HG03039 (cell line): ENCODE data around the gene NAP1L5.

Source experiments
- ATAC-seq: cut with Tn5 transposase; IDR thresholded peaks from one replicate; pipeline ENCODE4 v1.9.1; 2021; ENCODE audit warnings: mild to moderate bottlenecking, moderate library complexity; ENCODE audit not compliant: unreplicated experiment

The NAP1L5 gene

DNA sequence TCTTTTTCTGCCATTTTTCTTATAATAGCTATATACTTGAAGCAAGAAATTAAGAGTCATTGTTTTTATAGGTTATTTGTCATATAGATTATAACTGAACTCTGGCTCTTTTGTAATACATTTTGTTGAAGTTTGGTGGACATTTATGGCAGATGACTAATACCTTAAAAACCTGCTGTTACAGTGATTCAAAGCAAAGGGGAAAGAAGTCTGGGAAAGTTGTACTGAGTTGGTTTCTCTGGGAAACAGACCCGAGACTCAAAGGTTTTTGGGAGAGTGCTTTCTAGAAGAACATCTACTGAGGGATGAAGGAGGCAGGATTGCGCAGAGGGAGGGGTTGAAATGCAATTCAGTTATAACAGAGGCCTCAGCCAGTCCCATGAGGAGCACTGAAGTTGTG is 35.9 kb downstream of the NAP1L5 start:
- no peak for ATAC-seq

DNA sequence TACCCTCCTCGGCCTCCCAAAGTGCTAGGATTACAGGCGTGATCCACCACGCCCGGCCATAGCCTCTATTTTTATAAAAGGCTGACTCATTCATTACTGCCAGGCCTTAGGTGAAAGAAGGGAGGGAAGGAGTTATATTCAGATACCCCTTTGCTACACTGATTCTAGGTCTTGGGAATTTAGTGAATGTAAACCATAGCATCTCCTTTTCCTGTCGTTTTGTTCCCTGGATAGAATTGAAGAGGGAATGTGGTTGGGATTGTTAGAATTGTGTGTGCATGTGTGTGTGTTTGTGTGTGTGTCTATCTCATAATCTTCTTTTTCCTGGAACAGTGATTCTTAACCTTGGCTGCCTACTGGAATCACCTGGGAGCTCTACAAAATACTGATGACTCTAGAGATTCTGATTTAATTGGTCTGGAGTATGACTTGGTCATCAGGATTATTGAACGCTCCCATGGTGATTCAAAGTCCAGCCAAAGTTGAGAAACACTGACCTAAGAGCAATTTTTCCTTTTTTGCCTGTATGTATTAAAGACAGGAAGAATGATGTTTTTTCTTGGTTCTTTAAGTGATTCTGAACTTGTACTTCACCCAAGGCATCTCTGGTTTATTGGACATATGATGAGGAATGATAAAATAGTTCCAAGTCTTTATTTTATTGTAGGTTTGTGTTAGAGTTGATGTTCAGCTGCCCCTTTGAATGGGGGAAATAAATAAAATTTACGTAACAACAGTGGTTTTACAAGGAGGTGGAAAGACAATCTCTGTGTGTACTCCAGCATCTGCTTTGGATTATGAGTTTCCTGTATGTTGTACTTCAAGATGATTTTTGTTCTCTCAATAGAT is 37.0 kb downstream of the NAP1L5 start:
- no peak for ATAC-seq

DNA sequence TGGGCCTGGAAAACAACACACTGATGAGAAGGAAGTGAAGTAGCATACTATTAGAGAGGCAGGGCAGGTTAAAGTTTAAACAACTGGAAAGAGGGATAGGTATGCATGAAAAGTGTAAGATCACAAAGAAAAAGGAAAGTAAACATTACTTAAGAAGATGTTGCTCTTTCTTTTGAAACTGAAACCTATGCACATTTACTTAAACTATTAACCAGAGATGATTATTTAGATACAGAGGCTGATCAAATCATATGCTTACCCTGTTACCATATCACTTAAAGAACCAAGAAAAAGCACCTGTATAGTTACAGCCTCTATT is 37.8 kb downstream of the NAP1L5 start:
- no peak for ATAC-seq

DNA sequence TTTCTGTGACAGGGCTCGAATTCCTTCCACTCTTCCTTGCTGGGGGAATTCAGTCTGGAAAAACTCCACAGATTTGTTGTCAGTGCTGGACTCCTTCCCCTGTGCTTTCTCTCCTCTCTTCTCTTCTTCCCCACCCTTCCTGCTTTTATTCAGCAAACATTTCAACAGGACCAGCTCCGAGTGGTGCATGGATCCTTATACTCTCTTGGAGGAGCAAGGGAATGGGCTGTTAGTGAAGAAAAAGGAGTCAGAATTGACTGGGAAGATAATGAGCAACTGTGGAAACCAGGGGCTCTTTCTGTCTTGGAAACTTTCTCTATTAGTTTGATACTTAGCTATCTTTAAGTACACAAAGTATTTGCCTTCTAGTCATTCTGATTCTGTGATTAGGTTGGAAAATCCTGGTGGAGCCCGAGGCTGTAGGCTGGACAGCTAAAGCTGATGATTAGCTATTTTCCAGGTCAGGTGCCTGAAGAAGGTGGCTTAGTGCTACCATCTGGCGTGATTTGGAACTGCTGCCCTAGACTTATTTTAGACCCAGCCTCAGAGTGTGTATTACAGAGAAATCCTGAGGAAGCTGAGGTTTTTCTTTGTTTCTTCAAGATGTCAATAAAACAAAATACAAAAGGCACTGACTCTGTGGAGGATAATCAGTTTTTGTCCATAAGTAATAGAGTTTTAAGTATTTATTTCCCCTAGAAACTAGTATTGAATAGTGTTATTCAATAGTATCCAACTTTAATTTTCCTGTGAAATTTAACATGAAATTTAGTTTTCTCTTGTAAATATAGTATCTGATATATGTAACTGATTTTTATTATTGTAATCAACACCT is 38.4 kb downstream of the NAP1L5 start:
- peak; percentile 89 for ATAC-seq

DNA sequence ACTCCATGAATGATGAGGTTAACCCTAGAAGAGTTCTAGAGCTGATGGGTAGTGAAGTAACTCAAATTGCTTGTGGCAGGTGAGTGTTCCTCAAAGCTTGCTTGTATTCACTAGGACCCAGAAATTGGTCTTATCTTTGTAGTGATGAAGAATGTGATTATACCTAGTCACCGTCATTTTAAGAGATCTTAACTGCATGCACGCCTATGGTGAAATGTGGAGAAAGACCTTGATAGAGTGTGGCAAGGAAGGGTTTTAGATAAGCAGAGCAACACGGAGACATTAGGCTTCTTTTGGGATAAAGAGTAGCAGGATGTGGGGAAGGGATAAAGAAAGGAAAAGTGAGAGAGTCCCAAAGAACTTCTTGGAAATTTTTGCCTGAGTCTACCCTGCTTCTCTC is 42.4 kb downstream of the NAP1L5 start:
- no peak for ATAC-seq

DNA sequence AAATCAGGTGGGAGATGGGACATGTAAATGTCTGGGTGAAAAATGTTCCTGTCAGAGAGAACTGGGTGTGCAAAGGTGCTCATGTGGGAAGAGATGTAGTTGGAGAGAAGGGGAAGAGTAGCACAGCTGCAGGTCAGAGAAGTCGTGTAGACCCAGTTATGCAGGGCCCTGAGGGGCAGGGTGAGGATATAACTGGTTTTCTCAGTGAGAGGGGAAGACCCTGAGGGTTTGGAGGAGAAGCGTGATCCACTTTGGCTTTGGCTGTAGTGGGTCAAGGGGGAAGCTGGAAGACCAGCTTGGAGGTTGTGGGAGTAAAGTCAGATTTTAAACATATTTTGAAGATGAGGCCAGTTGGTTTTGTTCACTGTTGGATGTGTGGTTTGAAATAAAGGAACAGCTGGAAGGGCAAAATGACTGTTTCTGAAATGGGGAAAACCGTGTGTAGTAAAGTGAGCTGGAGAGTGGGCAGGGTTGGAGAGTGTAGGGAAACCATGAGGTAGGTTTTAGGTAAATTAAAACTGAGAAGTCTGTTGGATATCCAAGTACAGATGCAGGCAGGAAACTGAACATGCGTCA is 44.2 kb downstream of the NAP1L5 start:
- no peak for ATAC-seq

DNA sequence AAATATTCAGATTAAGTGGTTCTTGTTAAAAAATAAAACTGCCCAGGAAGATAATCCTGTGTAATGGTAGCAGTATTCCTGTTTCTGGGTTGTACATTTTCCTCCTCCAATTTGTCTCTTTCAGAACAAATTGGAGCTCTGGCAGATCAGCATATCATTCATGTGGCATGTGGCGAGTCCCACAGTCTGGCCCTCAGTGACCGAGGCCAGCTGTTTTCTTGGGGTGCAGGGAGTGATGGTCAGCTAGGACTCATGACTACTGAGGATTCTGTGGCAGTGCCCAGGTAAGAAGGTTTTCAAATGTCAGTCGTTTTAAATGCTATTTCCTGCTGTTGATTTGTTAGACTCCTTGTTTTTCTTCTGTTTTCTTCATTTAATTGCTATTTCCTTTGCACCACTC is 47.9 kb downstream of the NAP1L5 start:
- no peak for ATAC-seq

DNA sequence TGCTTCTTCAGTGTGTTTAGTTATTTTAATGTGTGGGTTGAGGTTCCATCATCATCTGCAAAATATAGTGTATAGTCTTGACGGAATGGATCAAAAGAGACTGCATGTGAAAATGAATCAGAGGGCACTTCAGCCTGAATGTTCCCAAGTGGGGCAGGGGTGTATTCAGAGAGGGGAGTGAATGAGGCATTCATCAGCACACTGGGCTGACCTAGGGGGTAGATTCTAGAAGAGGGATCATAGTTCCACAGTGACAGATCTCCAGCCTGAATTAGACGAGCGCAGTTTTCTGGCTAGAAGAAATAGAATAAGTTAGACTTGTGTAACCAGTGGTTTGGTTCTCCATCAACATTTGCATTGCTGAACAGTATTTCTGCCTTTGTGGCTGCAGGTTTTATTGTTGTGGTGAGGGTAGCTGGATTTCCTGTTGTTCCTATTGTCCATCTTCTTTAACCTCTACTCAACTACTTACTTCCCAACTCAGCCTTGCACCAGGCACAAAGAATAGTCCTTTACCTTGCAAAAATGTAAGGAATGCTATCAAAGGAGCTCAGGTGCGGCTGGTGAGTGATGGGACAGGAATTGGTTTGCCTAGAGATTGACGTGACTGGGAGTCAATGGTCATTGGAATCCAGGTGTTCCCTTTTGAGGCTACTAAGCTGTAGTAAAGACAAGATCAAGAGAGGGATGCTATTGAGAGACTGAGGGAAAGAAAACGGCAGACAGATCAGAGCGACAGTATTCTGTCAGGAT is 50.9 kb downstream of the NAP1L5 start:
- ATAC-seq: no peak

DNA sequence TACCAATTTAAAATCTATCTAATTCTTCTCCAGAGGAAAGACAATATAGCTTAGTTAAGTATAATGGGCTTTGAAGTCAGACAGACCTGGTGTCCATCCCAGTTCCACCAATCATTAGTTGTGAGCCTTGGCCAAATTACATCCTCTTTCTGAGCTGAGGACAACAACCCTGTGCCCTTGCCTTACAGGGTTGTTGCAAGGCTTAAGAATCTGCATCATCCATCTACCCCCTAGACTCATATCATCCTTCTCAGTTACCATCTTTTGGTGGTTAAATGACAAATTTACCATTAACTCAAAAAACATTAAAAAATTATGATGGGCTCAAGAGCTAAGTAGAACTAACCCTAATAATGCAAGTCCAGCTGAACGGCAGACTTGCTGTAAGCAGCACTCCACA is 51.6 kb downstream of the NAP1L5 start:
- no peak for ATAC-seq
